Liver (tissue), 3 donors: ENCODE results near the gene IAPP.

Experiments
- CTCF ChIP-seq: fragments of 150-350 bp; IDR thresholded peaks from 2 replicates; pipeline ENCODE4 v1.5.1; 2017; ENCODE audit warnings: improper control_type of control experiment, low read depth, low read length; ENCODE audit not compliant: missing input control
- GABPA ChIP-seq, 2 donors: IDR thresholded peaks in 1 of 2; conservative IDR thresholded peaks in 1 of 2; 2 replicates each; pipeline ENCODE4 v1.6.1; 2016; ENCODE audit warnings: antibody characterized with exemption in 2 of 2, mild to moderate bottlenecking in 1 of 2, moderate library complexity in 1 of 2
- HNF4A ChIP-seq, 2 donors: conservative IDR thresholded peaks; 2 replicates each; pipeline ENCODE4 v1.6.1; 2016; ENCODE audit warnings: antibody characterized with exemption in 2 of 2, mild to moderate bottlenecking in 2 of 2
- NR2F2 ChIP-seq: IDR thresholded peaks from 2 replicates; pipeline ENCODE4 v1.6.1; 2016; ENCODE audit warnings: antibody characterized with exemption
- RAD21 ChIP-seq, 2 donors: IDR thresholded peaks; 2 replicates each; pipeline ENCODE4 v1.6.1; 2016; ENCODE audit warnings: antibody characterized with exemption in 2 of 2, mild to moderate bottlenecking in 2 of 2
- RXRA ChIP-seq, 2 donors: IDR thresholded peaks; 2 replicates each; pipeline ENCODE4 v1.6.1; 2017 to 2018; ENCODE audit warnings: antibody characterized with exemption in 2 of 2, mild to moderate bottlenecking in 1 of 2
- SP1 ChIP-seq: IDR thresholded peaks from 2 replicates; pipeline ENCODE4 v1.6.1; 2018; ENCODE audit warnings: antibody characterized with exemption, mild to moderate bottlenecking
- TAF1 ChIP-seq: conservative IDR thresholded peaks from 2 replicates; pipeline ENCODE4 v1.6.1; 2016; ENCODE audit warnings: antibody characterized with exemption, mild to moderate bottlenecking
- TF ChIP-seq, protein P1 (sequence below): IDR thresholded peaks from 2 replicates; pipeline ENCODE4 v1.6.1; 2016; ENCODE audit warnings: antibody characterized with exemption
- TF ChIP-seq, protein P2 (sequence below): IDR thresholded peaks from 2 replicates; pipeline ENCODE4 v1.6.1; 2016; ENCODE audit warnings: antibody characterized with exemption
- donor health status: healthy.
- donor health status: healthy.

DNA sequence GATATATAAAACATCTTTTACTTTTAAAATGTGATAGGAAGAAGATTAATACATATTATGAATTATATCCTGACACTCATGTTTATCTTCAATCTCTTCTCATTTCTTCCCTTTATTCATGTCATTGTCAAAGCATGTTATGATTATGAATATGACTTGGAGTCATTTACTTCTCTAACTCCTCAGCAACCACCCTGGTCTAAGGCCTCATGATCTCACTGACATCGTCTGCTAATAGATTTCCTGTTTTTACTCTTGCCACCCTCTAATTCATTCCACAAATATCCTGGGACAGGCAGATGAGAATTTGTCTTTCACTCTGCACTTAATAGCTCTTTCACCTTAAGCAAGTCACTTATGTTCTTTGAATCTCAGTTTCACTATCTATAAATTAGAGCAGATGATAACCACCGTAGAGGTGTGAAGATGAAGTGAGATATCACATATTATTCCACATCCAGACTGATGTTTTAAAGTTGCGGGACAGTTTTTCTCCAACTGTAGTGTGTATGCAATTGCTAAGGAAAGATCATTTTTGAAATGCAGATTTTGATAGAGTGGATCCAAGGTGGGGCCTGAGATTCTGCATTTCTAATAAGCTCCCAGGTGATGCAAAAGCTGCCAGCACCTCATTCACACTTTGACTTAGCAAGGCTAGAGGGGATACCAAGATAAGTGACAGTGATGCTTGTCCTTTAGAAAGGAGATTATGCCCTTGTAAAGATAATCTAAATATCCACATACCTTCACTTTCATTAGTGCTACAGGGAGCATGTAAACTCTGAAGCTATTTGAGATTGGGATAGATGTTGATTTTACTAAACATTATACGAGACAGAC lies 3.3 kb upstream of the IAPP start:
- no peak for TF ChIP-seq CTCF
- no peak for TF ChIP-seq HNF4A (conservative IDR thresholded peaks at IDR 0.05)
- TF ChIP-seq SP1 = no peak
- TF ChIP-seq, protein P1, sequence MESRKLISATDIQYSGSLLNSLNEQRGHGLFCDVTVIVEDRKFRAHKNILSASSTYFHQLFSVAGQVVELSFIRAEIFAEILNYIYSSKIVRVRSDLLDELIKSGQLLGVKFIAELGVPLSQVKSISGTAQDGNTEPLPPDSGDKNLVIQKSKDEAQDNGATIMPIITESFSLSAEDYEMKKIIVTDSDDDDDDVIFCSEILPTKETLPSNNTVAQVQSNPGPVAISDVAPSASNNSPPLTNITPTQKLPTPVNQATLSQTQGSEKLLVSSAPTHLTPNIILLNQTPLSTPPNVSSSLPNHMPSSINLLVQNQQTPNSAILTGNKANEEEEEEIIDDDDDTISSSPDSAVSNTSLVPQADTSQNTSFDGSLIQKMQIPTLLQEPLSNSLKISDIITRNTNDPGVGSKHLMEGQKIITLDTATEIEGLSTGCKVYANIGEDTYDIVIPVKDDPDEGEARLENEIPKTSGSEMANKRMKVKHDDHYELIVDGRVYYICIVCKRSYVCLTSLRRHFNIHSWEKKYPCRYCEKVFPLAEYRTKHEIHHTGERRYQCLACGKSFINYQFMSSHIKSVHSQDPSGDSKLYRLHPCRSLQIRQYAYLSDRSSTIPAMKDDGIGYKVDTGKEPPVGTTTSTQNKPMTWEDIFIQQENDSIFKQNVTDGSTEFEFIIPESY = no peak
- no peak for TF ChIP-seq RXRA (IDR thresholded peaks at IDR 0.05)
- no peak for TF ChIP-seq RAD21 (IDR thresholded peaks at IDR 0.05)
- TF ChIP-seq, protein P2, sequence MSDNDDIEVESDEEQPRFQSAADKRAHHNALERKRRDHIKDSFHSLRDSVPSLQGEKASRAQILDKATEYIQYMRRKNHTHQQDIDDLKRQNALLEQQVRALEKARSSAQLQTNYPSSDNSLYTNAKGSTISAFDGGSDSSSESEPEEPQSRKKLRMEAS = no peak
- TF ChIP-seq GABPA (IDR thresholded peaks at IDR 0.05 in 1 of 2, conservative IDR thresholded peaks at IDR 0.05 in 1 of 2) = no peak
- no peak for TF ChIP-seq TAF1
- no peak for TF ChIP-seq NR2F2
